ENCODE results near the gene LRRC75B.
"Not testable (repeated sequence)": the region's sequence is repeated elsewhere in the genome, so short reads cannot be mapped to it uniquely, and the experiment has no call there.

LRRC75B gene

DNA sequence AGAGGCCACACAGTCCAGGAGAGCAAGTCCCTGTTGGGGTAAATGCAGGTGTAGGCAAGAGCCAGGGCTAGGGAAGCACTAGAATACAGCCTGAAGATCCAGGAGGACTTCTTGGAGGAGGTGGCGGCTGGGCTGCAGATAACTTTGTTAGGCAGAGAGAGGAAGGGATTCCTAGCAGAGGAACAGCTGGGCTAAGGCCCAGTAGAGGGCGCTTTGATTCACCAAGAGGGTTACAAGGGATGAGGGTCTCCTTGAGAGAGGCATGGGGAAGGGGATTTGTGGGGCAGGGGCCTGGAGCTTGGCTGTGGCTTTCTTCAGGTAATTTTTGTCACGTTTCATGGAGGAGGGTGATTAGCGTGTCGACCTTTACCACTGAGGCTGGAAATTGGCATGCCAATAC is 28.4 kb upstream of the LRRC75B start:
- H3K27me3 ChIP-seq (ENCODE audit: control insufficient read depth, insufficient read depth, low read length); H3K9me3 ChIP-seq (ENCODE audit: control insufficient read depth, low read length); H3K4me3 ChIP-seq (ENCODE audit: low read length); H3K36me3 ChIP-seq (ENCODE audit: control insufficient read depth, insufficient read depth, low read length); H3K4me1 ChIP-seq (ENCODE audit: control insufficient read depth, insufficient read depth, low read length); H3K9ac ChIP-seq (ENCODE audit: low read length): not testable (repeated sequence)

DNA sequence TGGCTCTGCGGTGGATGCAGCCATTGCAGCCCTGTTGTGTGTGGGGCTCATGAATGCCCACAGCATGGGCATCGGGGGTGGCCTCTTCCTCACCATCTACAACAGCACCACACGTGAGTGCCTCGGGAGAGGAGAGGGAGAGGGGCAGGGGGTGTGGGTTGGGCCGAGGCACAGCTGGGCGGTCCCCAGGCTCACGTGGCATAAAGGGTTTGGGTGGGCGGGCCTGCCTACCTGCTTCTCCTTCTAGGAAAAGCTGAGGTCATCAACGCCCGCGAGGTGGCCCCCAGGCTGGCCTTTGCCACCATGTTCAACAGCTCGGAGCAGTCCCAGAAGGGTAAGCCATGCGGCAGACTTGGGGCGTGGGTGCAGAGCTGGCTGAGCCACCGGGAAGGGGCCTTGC is 21.9 kb upstream of the LRRC75B start:
- H3K9me3 ChIP-seq (ENCODE audit: control insufficient read depth, low read length); H3K4me1 ChIP-seq (ENCODE audit: control insufficient read depth, insufficient read depth, low read length); H3K4me3 ChIP-seq (ENCODE audit: low read length); H3K27me3 ChIP-seq (ENCODE audit: control insufficient read depth, insufficient read depth, low read length); H3K36me3 ChIP-seq (ENCODE audit: control insufficient read depth, insufficient read depth, low read length); H3K9ac ChIP-seq (ENCODE audit: low read length): not testable (repeated sequence)

DNA sequence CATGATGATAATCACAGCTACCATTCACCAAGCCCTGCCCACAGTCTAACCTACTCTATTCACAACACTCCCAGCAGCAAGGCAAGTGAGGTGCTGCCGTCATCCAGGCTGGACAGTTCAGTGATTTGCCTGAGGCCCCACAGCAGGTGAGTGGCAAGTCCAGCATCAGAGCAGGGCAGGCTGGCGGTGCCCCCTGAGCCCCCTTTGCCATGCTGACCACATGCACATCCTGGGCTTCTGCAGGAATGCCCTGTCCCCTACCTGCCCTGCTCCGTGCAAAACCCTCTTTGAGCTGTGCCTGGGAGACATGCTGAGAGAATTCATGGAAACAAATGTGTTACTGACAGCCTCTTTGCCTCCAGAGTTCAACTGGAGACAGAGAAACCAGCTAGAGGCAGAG is 17.0 kb upstream of the LRRC75B start:
- not testable (repeated sequence) for H3K9me3 ChIP-seq (ENCODE audit: control insufficient read depth, low read length); H3K4me3 ChIP-seq (ENCODE audit: low read length); H3K4me1 ChIP-seq (ENCODE audit: control insufficient read depth, insufficient read depth, low read length); H3K27me3 ChIP-seq (ENCODE audit: control insufficient read depth, insufficient read depth, low read length); H3K9ac ChIP-seq (ENCODE audit: low read length); H3K36me3 ChIP-seq (ENCODE audit: control insufficient read depth, insufficient read depth, low read length)

DNA sequence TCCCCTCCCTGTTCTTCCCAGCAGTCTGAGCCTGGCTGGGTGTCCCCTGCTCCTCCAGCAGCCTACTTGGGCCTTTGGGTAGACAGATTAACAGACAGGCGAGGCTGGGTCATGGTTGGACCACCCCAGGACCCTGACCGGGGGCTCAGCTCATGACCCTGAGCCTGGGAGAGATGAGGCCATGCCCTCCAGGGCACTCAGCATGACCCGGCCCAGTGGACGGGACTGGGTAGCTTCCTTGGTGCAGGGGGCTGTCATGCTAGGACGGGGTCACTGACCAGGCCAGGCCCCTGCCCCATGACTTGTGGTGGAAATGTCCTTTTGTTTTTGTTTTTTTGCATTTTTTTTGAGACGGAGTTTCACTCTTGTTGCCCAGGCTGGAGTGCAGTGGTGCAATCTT is 15.5 kb upstream of the LRRC75B start:
- H3K4me3 ChIP-seq (ENCODE audit: low read length); H3K36me3 ChIP-seq (ENCODE audit: control insufficient read depth, insufficient read depth, low read length); H3K9me3 ChIP-seq (ENCODE audit: control insufficient read depth, low read length); H3K9ac ChIP-seq (ENCODE audit: low read length); H3K27me3 ChIP-seq (ENCODE audit: control insufficient read depth, insufficient read depth, low read length); H3K4me1 ChIP-seq (ENCODE audit: control insufficient read depth, insufficient read depth, low read length): not testable (repeated sequence)

DNA sequence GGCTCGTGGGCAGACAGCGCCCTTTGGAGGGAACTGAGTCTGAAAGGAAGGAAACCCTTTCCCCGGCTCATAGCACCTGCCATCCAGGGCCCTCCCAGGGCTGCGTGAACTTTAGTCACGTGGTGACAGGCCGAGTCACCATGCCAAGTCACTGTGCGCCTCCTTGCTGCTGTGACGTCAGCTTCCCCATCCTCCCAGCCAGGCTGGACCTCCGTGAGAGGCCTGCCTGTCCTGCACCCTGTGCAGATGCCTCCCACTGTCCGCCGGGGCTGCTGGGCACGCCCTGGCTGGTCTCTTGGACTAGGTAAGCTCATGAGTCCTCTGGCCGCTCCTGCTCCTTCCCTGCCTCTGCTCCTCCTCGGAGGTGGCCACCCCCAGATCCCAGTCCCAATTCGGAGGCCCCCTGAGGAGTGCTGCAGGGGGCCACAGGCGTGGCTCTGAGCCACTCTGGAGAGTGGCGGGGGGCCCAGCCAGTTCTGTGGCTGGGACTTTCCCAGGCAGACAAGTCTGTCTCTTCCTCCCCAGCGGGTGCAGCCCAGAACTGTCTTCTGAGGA is 14.6 kb upstream of the LRRC75B start:
- not testable (repeated sequence) for H3K4me1 ChIP-seq (ENCODE audit: control insufficient read depth, insufficient read depth, low read length); H3K9me3 ChIP-seq (ENCODE audit: control insufficient read depth, low read length); H3K9ac ChIP-seq (ENCODE audit: low read length); H3K27me3 ChIP-seq (ENCODE audit: control insufficient read depth, insufficient read depth, low read length); H3K36me3 ChIP-seq (ENCODE audit: control insufficient read depth, insufficient read depth, low read length); H3K4me3 ChIP-seq (ENCODE audit: low read length)

DNA sequence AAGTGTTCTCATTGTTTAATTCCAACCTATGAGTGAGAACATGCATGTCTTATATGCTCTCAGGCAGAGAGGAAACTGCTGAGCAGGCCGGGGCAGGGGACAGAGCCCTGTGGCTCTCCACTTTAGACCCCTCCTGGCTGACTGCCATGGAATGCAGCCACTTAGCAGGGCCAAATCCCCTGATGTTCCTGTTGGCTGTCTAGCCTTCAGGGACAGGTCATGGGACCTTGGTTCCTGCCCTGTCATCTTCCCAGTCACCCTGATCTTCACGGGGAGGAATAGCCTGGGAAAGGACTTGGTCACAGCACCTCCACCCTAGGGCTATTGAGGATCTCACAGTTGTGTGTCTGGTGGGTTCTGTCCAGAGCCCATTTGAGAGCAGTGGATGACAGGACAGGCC is 13.5 kb upstream of the LRRC75B start:
- not testable (repeated sequence) for H3K27me3 ChIP-seq (ENCODE audit: control insufficient read depth, insufficient read depth, low read length); H3K4me3 ChIP-seq (ENCODE audit: low read length); H3K9ac ChIP-seq (ENCODE audit: low read length); H3K9me3 ChIP-seq (ENCODE audit: control insufficient read depth, low read length); H3K36me3 ChIP-seq (ENCODE audit: control insufficient read depth, insufficient read depth, low read length)
- H3K4me1 ChIP-seq (ENCODE audit: control insufficient read depth, insufficient read depth, low read length) = peaks cover 12% of the 10 kb centered on the region

DNA sequence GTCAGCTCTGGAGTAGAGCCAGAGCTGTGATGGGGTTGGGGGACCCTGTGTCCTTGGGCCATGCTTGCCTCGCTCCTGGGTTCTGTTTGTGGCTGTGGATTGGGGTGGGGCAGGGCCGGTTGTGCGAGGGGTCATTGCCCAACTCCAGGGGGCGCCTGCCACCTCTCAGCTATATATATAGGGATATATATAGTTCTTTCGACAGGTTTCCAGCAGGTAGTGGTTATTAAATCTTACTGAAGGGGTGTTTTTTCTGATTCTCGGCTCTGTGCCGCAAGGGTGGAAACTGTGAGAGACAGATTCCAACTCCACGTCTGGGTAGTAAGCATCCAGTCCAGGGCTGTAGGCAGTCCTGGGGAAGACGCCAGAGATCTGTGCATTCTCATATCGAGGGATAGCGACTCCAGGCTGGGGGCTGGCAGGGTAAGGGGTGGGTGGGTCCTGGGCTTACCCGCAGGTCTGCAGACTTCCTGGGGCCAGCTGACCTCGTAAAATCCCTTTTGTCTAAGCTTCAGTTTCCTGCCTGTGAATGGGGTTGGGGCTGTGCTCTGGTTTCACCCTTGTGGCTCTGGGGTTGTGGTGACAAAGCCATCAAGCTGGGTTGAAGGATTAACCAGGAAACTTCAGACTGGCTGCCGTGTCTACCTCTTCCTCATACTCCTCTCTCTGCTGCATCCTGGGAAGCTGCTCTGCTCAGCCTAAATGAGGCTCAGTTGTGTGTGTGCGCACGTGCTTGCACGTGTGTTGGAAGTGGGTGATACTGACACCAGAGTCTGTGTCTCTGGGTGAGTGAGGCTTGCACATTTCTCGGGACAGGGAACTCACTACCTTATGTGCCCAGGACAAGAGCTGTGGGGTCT is 11.1 kb upstream of the LRRC75B start:
- not testable (repeated sequence) for H3K9ac ChIP-seq (ENCODE audit: low read length); H3K4me3 ChIP-seq (ENCODE audit: low read length); H3K27me3 ChIP-seq (ENCODE audit: control insufficient read depth, insufficient read depth, low read length); H3K36me3 ChIP-seq (ENCODE audit: control insufficient read depth, insufficient read depth, low read length); H3K9me3 ChIP-seq (ENCODE audit: control insufficient read depth, low read length)
- peaks cover 16% of the 10 kb centered on the region for H3K4me1 ChIP-seq (ENCODE audit: control insufficient read depth, insufficient read depth, low read length)

DNA sequence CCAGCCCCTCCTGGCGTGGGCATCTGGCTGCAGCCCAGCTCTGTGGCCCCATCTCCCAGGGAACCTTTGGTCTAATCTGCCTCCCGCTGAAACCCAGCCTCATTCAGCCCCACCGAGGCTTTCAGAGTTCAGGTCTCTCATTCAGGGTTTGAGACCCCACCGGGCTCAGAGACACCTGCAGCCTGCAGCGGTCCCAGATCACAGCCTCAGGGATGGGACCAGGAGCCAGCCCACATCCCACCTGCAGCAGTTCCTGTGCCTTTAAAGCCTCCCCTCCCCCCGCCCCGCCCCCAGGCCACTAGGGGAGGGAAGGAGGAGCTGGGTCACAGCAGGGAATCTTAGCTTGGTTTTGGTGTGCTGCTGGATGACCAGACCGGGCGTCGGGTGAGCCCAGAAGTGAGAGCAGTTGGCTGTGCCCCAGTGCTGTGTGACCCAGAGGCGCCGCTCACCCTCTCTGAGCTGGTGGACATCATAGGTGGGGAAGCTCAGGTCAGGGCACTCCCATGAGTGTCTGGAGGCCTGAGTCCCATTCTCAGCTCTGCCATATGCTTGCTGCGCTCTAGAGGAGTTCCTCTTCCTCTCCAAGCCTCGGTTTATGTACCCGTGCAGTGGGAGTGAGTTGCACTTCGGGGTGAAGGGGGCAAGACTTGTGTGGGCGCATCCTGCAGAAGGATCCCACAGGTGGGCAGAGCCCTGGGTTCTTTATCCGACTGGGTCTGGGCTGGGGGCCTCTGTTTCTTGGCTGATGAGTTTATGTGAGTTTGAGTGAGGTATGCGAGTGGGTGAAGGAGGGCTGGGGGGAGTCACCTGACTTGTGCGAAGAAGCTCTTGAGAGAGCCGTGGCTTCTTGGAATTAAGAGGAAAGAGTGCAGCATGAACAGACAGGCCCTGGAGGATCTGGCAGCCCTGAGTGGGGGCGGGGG is 10.2 kb upstream of the LRRC75B start, which contains the start of gene GGT1:
TSS of gene GGT1 (plus strand) at position 347 of the 923 bp plus-strand sequence. CDS start 7,889 bp downstream, outside the sequence.
- not testable (repeated sequence) for H3K9me3 ChIP-seq (ENCODE audit: control insufficient read depth, low read length); H3K36me3 ChIP-seq (ENCODE audit: control insufficient read depth, insufficient read depth, low read length); H3K27me3 ChIP-seq (ENCODE audit: control insufficient read depth, insufficient read depth, low read length); H3K9ac ChIP-seq (ENCODE audit: low read length); H3K4me3 ChIP-seq (ENCODE audit: low read length)
- H3K4me1 ChIP-seq (ENCODE audit: control insufficient read depth, insufficient read depth, low read length) = peaks cover 16% of the 10 kb centered on the region

DNA sequence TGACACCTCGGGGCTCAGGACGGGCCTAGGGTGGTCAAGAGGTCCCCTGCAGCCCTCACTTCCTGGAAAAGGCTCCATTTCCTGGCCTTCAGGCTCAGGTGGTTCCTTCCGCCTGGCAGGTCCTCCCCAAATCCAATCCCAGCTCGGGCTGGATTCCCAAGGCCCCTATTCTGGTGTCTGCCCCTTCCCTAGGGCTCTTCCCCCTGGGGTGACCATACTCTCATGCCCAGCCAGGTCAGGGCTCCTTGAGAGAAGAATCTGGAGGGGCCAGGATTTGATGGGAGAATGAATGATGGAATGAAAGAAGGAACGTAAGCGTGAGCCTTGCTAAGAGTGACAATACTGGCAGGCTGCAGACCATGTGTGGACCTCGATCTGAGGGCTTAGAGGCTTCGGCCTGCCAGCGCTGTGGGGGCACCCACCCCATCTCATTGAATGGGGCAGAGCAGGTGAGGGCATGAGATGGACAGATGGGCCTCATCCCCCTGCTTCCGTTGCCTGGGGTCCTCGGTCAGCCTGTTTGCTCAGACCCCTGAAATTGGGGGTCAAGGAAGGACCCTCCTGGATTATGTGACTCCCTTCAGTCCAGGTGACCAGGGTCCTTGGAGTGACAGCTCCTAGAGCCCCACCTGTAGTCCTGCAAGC is 9.4 kb upstream of the LRRC75B start:
- H3K4me3 ChIP-seq (ENCODE audit: low read length); H3K9me3 ChIP-seq (ENCODE audit: control insufficient read depth, low read length); H3K9ac ChIP-seq (ENCODE audit: low read length); H3K36me3 ChIP-seq (ENCODE audit: control insufficient read depth, insufficient read depth, low read length); H3K27me3 ChIP-seq (ENCODE audit: control insufficient read depth, insufficient read depth, low read length): not testable (repeated sequence)
- peaks cover 16% of the 10 kb centered on the region for H3K4me1 ChIP-seq (ENCODE audit: control insufficient read depth, insufficient read depth, low read length)

DNA sequence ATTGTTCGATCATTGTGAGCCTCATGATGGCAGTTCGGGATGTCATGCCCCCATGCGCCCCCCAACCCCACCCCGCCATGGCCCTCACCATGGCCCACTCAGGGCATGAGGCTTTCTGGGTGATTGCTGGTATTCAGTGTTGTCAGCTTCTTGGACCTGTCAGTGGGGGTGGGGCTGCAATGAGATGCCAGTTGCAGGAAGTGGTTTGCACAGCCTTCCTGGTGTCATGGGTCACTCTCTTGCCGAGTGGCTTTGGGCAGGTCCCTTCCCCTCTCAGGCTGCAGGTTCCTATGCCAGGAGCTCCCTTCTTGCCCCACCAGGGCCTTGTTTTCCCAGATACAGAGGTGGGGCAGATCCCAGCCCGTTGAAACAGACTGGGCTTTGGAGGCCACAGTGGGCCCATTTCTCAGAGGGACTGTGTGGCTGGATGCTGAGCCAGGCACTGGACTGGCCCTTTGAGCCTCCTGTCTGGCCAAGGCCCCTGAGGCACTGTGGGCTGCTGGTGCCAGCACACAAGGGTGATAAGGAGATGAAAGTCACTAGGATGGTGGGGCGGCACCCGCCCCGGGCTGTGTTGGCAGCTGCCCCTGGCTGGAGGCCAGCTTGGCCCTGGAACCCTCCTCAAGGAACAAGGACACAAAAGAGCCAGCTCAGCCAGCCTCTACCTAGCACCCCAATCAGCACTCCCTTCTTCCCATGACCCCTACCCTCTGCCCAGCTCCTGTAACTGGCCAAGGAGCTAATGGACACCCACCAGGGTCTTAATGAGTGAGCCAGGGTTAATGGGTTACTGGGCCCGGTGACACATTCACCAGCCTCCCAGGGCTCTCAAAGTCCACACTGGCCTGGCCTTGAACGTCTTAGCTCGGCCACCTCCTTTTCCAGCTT is 8.6 kb upstream of the LRRC75B start:
- Histone ChIP-seq H3K9me3 (ENCODE audit: control insufficient read depth, low read length) (no peaks in the 10 kb centered on the region), H3K4me1 (ENCODE audit: control insufficient read depth, insufficient read depth, low read length) (peaks cover 16% of the 10 kb centered on the region), H3K9ac (ENCODE audit: low read length) (no peak overlapping the region), H3K4me3 (ENCODE audit: low read length) (no peak overlapping the region), H3K36me3 (ENCODE audit: control insufficient read depth, insufficient read depth, low read length) (no peaks in the 10 kb centered on the region), H3K27me3 (ENCODE audit: control insufficient read depth, insufficient read depth, low read length) (no peaks in the 10 kb centered on the region)

DNA sequence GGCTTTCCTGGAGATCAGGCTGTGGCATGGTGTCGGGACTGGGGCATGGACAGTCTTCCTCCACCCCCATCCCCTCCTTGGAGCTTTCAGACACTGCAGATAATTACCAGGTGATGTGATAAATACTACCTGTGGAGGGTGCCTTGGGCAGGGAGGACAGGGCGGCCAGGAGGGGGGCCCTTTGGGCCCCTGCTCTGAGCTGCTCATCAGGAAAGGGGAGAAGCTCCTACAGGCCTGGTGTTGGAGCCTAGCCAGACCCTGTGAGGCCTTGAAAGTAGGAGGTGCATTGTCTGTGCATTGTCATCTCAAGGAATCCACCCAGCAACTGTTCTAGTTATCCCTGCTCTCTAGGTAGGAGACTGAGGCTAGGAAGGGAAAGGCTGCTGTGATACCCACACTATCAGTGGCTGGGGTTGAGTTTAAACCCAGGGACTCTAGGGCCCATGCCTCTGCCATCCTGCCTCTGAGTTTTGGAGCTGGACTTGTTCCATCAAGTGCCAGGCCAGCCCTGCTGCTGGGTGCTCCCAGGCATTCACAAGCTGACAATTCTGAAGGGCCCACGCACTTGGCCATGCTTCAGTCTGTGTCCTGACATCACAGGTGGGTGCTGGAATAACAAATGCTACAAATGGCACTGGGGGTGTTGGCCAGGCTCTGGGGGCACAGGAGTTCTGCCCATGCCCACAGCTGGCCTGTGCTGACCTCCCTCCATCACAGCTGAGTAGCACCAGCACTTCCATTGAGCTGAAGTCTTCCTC is 7.3 kb upstream of the LRRC75B start:
- not testable (repeated sequence) for H3K9ac ChIP-seq (ENCODE audit: low read length); H3K27me3 ChIP-seq (ENCODE audit: control insufficient read depth, insufficient read depth, low read length)
- peaks cover 16% of the 10 kb centered on the region for H3K4me1 ChIP-seq (ENCODE audit: control insufficient read depth, insufficient read depth, low read length)

More for the DNA sequence above, 7.3 kb upstream of the LRRC75B start:
- not testable (repeated sequence) for H3K4me3 ChIP-seq (ENCODE audit: low read length); H3K9me3 ChIP-seq (ENCODE audit: control insufficient read depth, low read length); H3K36me3 ChIP-seq (ENCODE audit: control insufficient read depth, insufficient read depth, low read length)
